Naive thymus-derived CD4-positive, alpha-beta T cell (primary cell): Measurements from ENCODE around the gene OR10A2. TPM values are rescaled to one million over a fixed set of nuclear protein-coding genes. Genes with fewer than 3 reads are reported as not detected.

Experiments
- ATAC-seq: fragments of 150-1000 bp; cut with Tn5 transposase; 2 replicates; pipeline ENCODE4 v1.10.0; 2021; ENCODE audit warnings: mild to moderate bottlenecking, moderate library complexity
- CTCF ChIA-PET: fragments of 350-600 bp; sonication (Branson Sonifier 250); formaldehyde crosslinking; loops from one replicate; lab custom pipeline; 2021; ENCODE audit warnings: antibody characterized with exemption; lab: Charles Lee
- POLR2A ChIA-PET: fragments of 350-600 bp; sonication (Branson Sonifier 250); formaldehyde crosslinking; loops from one replicate; lab custom pipeline; 2021; ENCODE audit warnings: antibody characterized with exemption, inconsistent platforms; lab: Charles Lee
- DNase-seq, 9 donors: peaks; one replicate each; pipeline versions ENCODE4 v3.0.0 to v3.0.0-alpha.2; 2020 to 2022; ENCODE audit warnings: mixed read lengths in 1 of 9
- H3K27ac ChIP-seq: one replicate; pipeline ENCODE4 v1.7.0; 2013; ENCODE audit warnings: mild to moderate bottlenecking, low read depth, low read length, moderate library complexity
- H3K27me3 ChIP-seq, 2 donors: one replicate each; pipeline ENCODE4 v1.7.0; 2013; ENCODE audit warnings: low read length in 2 of 2, mild to moderate bottlenecking in 2 of 2, moderate library complexity in 2 of 2; ENCODE audit not compliant: control insufficient read depth in 2 of 2, insufficient read depth in 2 of 2
- H3K36me3 ChIP-seq, 3 experiments: 1 replicate in 2 of 3; 2 replicates in 1 of 3; pipeline ENCODE4 v1.7.0; 2013; ENCODE audit warnings: low read length in 3 of 3, mild to moderate bottlenecking in 3 of 3, moderate library complexity in 1 of 3; ENCODE audit not compliant: insufficient read depth in 3 of 3, control insufficient read depth in 2 of 3
- H3K4me1 ChIP-seq, 2 donors: one replicate each; pipeline ENCODE4 v1.7.0; 2013; ENCODE audit warnings: low read length in 2 of 2, mild to moderate bottlenecking in 2 of 2, moderate library complexity in 1 of 2; ENCODE audit not compliant: control insufficient read depth in 2 of 2, insufficient read depth in 2 of 2
- H3K4me3 ChIP-seq: 2 replicates; pipeline ENCODE4 v1.7.0; 2013; ENCODE audit warnings: mild to moderate bottlenecking, low read length
- H3K9me3 ChIP-seq, 3 experiments: 1 replicate in 2 of 3; 2 replicates in 1 of 3; pipeline ENCODE4 v1.7.0; 2013; ENCODE audit warnings: low read length in 3 of 3; ENCODE audit not compliant: control insufficient read depth in 2 of 3
- H3K27ac Mint-ChIP-seq, 9 donors: one replicate each; pipeline ENCODE4 v1.8.0; 2020 to 2022; ENCODE audit warnings: mixed read lengths in 9 of 9, mild to moderate bottlenecking in 8 of 9, moderate library complexity in 5 of 9, inconsistent platforms in 2 of 9
- H3K27me3 Mint-ChIP-seq, 5 donors: one replicate each; pipeline ENCODE4 v1.8.0; 2021 to 2022; ENCODE audit warnings: mixed read lengths in 5 of 5, mild to moderate bottlenecking in 1 of 5
- H3K36me3 Mint-ChIP-seq, 5 donors: one replicate each; pipeline ENCODE4 v1.8.0; 2020 to 2022; ENCODE audit warnings: mixed read lengths in 5 of 5, mild to moderate bottlenecking in 3 of 5, inconsistent platforms in 1 of 5
- H3K4me1 Mint-ChIP-seq, 7 donors: one replicate each; pipeline ENCODE4 v1.8.0; 2020 to 2022; ENCODE audit warnings: mixed read lengths in 7 of 7, mild to moderate bottlenecking in 3 of 7, inconsistent platforms in 1 of 7
- H3K4me3 Mint-ChIP-seq, 10 donors: one replicate each; pipeline ENCODE4 v1.8.0; 2020 to 2022; ENCODE audit warnings: mild to moderate bottlenecking in 10 of 10, mixed read lengths in 10 of 10, moderate library complexity in 6 of 10, inconsistent platforms in 2 of 10
- H3K9me3 Mint-ChIP-seq, 11 donors: one replicate each; pipeline ENCODE4 v1.8.0; 2020 to 2022; ENCODE audit warnings: mixed read lengths in 11 of 11, mild to moderate bottlenecking in 4 of 11, inconsistent platforms in 1 of 11, moderate library complexity in 1 of 11
- intact Hi-C, 2 donors: fragments of 100-400 bp; cut with micrococcal nuclease; formaldehyde crosslinking; loops; one replicate each; pipeline ENCODE4 v1.15.1; 2023
- polyA plus RNA-seq, 2 donors: library from polyadenylated mRNA; unstranded; fragments of 300-500 nt; fragmentation: Illumina TruSeq; gene quantifications; one replicate each; pipeline ENCODE4 v1.2.3, GENCODE V29; 2021
- total RNA-seq, 6 experiments: library from RNA in 5 of 6; stranded (reverse) in 5 of 6; gene quantifications; 1 replicate in 5 of 6; 2 replicates in 1 of 6; pipeline ENCODE4 v1.2.3 and lab custom pipeline; 2021 to 2026

OR10A2 gene
- total RNA-seq = under 1 TPM in 1 of 5 experiments, not detected in 4; 0.05 TPM
- not detected for polyA plus RNA-seq
- total RNA-seq (lab: John Stamatoyannopoulos, UW) = not detected

DNA sequence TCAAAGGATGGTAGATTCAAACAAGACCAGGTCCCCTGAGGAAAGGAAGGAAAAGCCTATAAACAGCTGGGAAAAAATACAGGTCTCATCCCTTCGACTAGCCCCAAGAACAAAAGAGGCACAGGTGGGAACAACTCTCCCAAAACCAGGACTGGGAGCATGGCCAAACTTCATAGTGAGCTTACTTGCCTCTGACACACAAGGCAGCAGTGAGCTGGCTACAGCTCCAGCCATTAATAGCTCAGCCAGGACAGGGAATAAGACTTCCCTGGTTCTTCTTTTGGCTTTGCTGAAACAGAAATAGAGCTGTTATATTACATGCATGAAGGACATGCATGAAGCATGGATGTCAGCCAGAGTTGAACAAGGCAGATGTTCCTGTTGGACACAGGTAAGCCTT is at the start of gene OR10A2:
Gene OR10A2 (plus strand): TSS at position 97 of the 400 bp plus-strand sequence. CDS start 6,698 bp downstream, outside the sequence.
- H3K4me1 Mint-ChIP-seq = no peaks in the 10 kb centered on the region
- H3K27me3 Mint-ChIP-seq = peaks cover 8 to 21% (median 17%) of the 10 kb centered on the region in 5 donors
- peaks cover 2 to 15% (median 7%) of the 10 kb centered on the region in 11 donors for H3K9me3 Mint-ChIP-seq
- Histone ChIP-seq H3K4me3 (no peak within 1 kb of the TSS), H3K4me1 (no peaks in the 10 kb centered on the region), H3K36me3 (no peaks in the 10 kb centered on the region), H3K9me3 (no peaks in the 10 kb centered on the region), H3K27ac (no peak within 1 kb of the TSS), H3K27me3 (peaks cover 0 to 4% of the 10 kb centered on the region in 2 donors)
- H3K36me3 Mint-ChIP-seq = peaks cover 0 to 10% (median 5%) of the 10 kb centered on the region in 5 donors
- ATAC-seq (no peak), DNase-seq (no peak)
- CTCF ChIA-PET = no interaction called here
- no peak within 1 kb of the TSS for H3K27ac Mint-ChIP-seq
- intact Hi-C loops = no loop called here
- no peak within 1 kb of the TSS for H3K4me3 Mint-ChIP-seq
- POLR2A ChIA-PET = no interaction called here

DNA sequence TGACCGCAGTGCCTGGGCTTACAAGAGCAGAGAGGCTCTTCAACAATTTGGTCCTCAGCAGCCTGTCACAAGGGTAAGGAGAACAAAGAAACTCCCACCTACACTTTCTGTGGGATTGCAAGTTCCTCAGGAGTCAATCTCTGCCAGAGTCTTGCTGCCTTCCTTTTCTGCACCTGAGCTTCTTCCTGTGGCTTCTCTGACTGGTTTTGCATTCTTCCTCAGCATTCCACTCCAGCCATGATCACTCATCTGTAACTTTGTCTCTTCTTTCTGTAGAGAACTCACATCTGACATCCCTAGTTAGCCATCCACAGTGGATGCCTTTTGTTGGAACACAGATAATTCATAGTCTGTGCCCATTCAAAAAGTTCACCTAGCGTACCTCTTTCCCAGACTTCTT is 49.2 kb upstream of the OR10A2 start:
- Histone ChIP-seq H3K9me3 (no peaks in the 10 kb centered on the region), H3K36me3 (no peaks in the 10 kb centered on the region), H3K4me3 (no peak overlapping the region), H3K27me3 (peaks cover 0 to 3% of the 10 kb centered on the region in 2 donors), H3K4me1 (no peaks in the 10 kb centered on the region), H3K27ac (no peak overlapping the region)
- Mint-ChIP-seq H3K27ac (no peak overlapping the region), H3K27me3 (peaks cover 14 to 49% (median 41%) of the 10 kb centered on the region in 5 donors), H3K9me3 (no peaks in the 10 kb centered on the region), H3K36me3 (no peaks in the 10 kb centered on the region), H3K4me1 (peaks cover 0 to 2% (median 0%) of the 10 kb centered on the region in 7 donors), H3K4me3 (no peak overlapping the region)
- ChIA-PET POLR2A (no interaction called here), CTCF (interaction anchor here (1.6 kb wide), 1 partner anchor 20 kb away, joined by 4 read pairs; no protein-coding TSS in a partner anchor)
- intact Hi-C loops = loop anchor here in 1 of 2 donors (10.0 kb wide), 1 partner anchor 631 kb away; no protein-coding TSS in a partner anchor
- DNase-seq (no peak), ATAC-seq (no peak)

DNA sequence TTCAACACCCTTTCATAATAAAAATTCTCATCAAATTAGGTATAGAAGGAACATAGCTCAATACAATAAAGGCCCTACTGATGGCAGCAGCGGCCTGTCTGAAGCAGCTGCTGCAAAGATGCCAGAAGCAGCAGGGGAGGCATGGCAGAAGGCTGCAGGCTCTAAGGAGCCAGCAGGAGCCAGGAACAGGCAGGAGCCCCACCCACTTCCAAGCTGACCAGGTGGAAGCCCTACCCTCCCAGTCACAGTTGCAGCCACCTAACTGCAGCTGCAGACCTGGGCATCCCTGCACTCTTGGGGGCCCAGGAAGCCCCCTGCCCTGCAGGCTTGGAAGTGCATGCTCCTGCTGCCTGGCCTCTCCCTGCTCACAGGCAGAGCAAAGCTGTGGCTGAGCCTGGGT is 45.2 kb upstream of the OR10A2 start:
- CTCF ChIA-PET = no interaction called here
- Mint-ChIP-seq H3K36me3 (peaks cover 0 to 5% (median 0%) of the 10 kb centered on the region in 5 donors), H3K4me1 (no peaks in the 10 kb centered on the region), H3K27ac (no peak overlapping the region), H3K4me3 (no peak overlapping the region), H3K9me3 (peaks cover 0 to 13% (median 5%) of the 10 kb centered on the region in 11 donors), H3K27me3 (peaks cover 2 to 35% (median 22%) of the 10 kb centered on the region in 5 donors)
- POLR2A ChIA-PET = no interaction called here
- intact Hi-C loops = loop anchor here in 1 of 2 donors (10.0 kb wide), 1 partner anchor 627 kb away; no protein-coding TSS in a partner anchor
- Histone ChIP-seq H3K27ac (no peak overlapping the region), H3K4me3 (no peak overlapping the region), H3K9me3 (no peaks in the 10 kb centered on the region), H3K4me1 (no peaks in the 10 kb centered on the region), H3K27me3 (no peaks in the 10 kb centered on the region), H3K36me3 (no peaks in the 10 kb centered on the region)
- DNase-seq (no peak), ATAC-seq (no peak)

- no peaks in the 10 kb centered on the region for H3K4me1 Mint-ChIP-seq
- intact Hi-C loops = loop anchor here in 1 of 2 donors (10.0 kb wide), 1 partner anchor 626 kb away; no protein-coding TSS in a partner anchor
- Histone ChIP-seq H3K27me3 (no peaks in the 10 kb centered on the region), H3K4me1 (no peaks in the 10 kb centered on the region), H3K9me3 (no peaks in the 10 kb centered on the region), H3K36me3 (no peaks in the 10 kb centered on the region), H3K4me3 (no peak overlapping the region), H3K27ac (no peak overlapping the region)
- H3K27me3 Mint-ChIP-seq = peaks cover 2 to 29% (median 20%) of the 10 kb centered on the region in 5 donors
- H3K27ac Mint-ChIP-seq = no peak overlapping the region
- CTCF ChIA-PET = no interaction called here
- peaks cover 0 to 13% (median 5%) of the 10 kb centered on the region in 11 donors for H3K9me3 Mint-ChIP-seq
- ATAC-seq (no peak), DNase-seq (no peak)
- no peak overlapping the region for H3K4me3 Mint-ChIP-seq
- POLR2A ChIA-PET = no interaction called here
- H3K36me3 Mint-ChIP-seq = peaks cover 0 to 5% (median 0%) of the 10 kb centered on the region in 5 donors
Observed at GRCh38 chr11:6818967-6819366, 43.9 kb upstream of the OR10A2 start.

DNA sequence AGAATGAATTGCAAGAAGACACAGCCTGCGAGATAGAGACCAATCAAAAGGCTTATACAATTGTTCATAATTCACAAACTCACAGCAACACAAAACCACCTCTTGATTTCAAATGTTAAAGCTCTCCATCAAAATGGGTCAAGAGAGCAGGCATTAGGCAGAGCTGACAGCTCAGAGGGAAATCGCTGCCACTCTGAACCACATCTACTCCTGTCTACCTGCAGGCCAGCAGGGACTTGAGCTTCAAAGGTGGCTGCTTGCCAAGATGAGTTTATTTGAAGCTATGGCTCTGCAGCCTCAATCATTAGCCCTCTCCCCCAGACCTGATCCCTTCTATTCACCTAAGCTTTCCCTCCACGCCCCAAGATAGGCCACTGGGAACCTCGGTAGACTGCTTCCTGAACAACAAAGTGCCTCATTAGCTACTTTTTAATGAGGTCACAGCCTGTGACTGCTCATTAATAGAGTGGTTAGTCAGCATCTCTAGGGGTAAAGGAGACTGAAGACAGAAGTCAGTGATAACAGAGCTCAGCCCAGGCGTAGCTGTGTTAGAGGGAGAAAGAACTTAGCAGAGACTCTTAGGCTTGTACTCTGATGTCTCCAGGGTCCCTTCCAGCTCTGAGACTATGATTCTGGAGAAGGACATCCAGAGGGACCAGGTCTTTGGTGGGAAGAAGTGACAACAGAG is 38.6 kb upstream of the OR10A2 start:
- H3K27ac Mint-ChIP-seq = no peak overlapping the region
- no peak overlapping the region for H3K27ac ChIP-seq
- no peaks in the 10 kb centered on the region for H3K4me1 ChIP-seq
- DNase-seq = no peak
- no peaks in the 10 kb centered on the region for H3K4me1 Mint-ChIP-seq
- H3K4me3 Mint-ChIP-seq = no peak overlapping the region
- H3K9me3 Mint-ChIP-seq = peaks cover 0 to 13% (median 5%) of the 10 kb centered on the region in 11 donors
- ATAC-seq = no peak
- peaks cover 0 to 5% (median 0%) of the 10 kb centered on the region in 5 donors for H3K36me3 Mint-ChIP-seq
- no peak overlapping the region for H3K4me3 ChIP-seq
- ChIA-PET POLR2A (no interaction called here), CTCF (no interaction called here)
- no peaks in the 10 kb centered on the region for H3K36me3 ChIP-seq
- H3K27me3 ChIP-seq = no peaks in the 10 kb centered on the region
- peaks cover 4 to 29% (median 24%) of the 10 kb centered on the region in 5 donors for H3K27me3 Mint-ChIP-seq
- intact Hi-C loops = no loop called here
- no peaks in the 10 kb centered on the region for H3K9me3 ChIP-seq

DNA sequence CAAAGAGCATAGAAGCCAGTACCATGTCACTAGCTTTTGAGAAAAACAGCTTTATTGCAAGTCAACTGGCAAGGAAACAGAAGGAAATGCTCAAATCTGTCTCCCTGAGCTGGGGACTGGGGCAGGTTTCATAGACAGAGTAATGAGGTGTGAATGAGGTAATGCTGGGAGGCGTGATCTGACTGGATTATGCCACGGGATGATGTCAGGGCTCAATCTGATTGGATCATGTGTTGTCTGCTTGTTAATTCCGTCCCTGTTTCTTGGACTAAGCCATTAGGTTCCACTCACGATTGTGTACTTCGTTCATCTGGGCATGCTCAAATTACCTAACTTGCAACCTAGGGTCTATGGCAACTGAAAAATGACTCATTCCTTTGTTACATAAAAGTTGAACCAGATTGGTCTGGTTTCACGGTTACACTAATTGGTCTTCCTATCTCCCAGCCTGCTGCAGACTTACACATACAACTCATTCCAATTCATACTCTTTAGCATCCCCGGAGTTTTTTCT is 37.6 kb upstream of the OR10A2 start:
- Mint-ChIP-seq H3K4me3 (no peak overlapping the region), H3K36me3 (peaks cover 0 to 1% (median 0%) of the 10 kb centered on the region in 5 donors), H3K27me3 (peaks cover 4 to 26% (median 19%) of the 10 kb centered on the region in 5 donors), H3K9me3 (peaks cover 0 to 8% (median 2%) of the 10 kb centered on the region in 11 donors), H3K4me1 (no peaks in the 10 kb centered on the region), H3K27ac (no peak overlapping the region)
- CTCF ChIA-PET = no interaction called here
- intact Hi-C loops = no loop called here
- H3K4me1 ChIP-seq = no peaks in the 10 kb centered on the region
- ATAC-seq (no peak), DNase-seq (no peak)
- POLR2A ChIA-PET = no interaction called here
- H3K27me3 ChIP-seq = no peaks in the 10 kb centered on the region
- no peaks in the 10 kb centered on the region for H3K9me3 ChIP-seq
- no peak overlapping the region for H3K27ac ChIP-seq
- H3K36me3 ChIP-seq = no peaks in the 10 kb centered on the region
- no peak overlapping the region for H3K4me3 ChIP-seq
